ENCODE results near the gene UGP2. TPM values are rescaled to one million over a fixed set of nuclear protein-coding genes. Genes with fewer than 3 reads are reported as not detected.

The UGP2 gene
- total RNA-seq, 2 donors from 2014 or later, result 97.2 to 100 TPM

- Mint-ChIP-seq H3K9me3 (peaks cover 5 to 15% of the 10 kb centered on the region in 2 donors), H3K27ac (no peak overlapping the region), H3K36me3 (peaks cover under 1 to 50% of the 10 kb centered on the region in 2 donors)
- ATAC-seq, result peak; percentile 40 to 43
- DNase-seq (ENCODE audit: low spot score in 2 of 2), result no peak
Measured at GRCh38 chr2:63850649-63851048, 9.0 kb downstream of the UGP2 start.

GRCh38 chr2:63851691-63852311 lies 10.1 kb downstream of the UGP2 start:
- ATAC-seq, result no peak
- Mint-ChIP-seq H3K36me3 (peaks cover 6 to 51% of the 10 kb centered on the region in 2 donors), H3K27ac (no peak overlapping the region), H3K9me3 (peaks cover 5 to 15% of the 10 kb centered on the region in 2 donors)
- DNase-seq (ENCODE audit: low spot score in 2 of 2), result no peak

GRCh38 chr2:63853527-63854310 lies 12.0 kb downstream of the UGP2 start:
- H3K36me3 Mint-ChIP-seq, result peaks cover 6 to 50% of the 10 kb centered on the region in 2 donors
- ATAC-seq (no peak), DNase-seq (ENCODE audit: low spot score in 2 of 2) (no peak)
- peaks cover 0 to 6% of the 10 kb centered on the region in 2 donors for H3K9me3 Mint-ChIP-seq
- H3K27ac Mint-ChIP-seq, result peak overlapping the region in 1 of 2 donors; percentile 3

GRCh38 chr2:63855418-63856302 lies 14.0 kb downstream of the UGP2 start:
- Mint-ChIP-seq H3K9me3 (peaks cover 0 to 6% of the 10 kb centered on the region in 2 donors), H3K36me3 (peaks cover 6 to 45% of the 10 kb centered on the region in 2 donors), H3K27ac (peak overlapping the region; percentile 82 to 91)
- ATAC-seq (no peak), DNase-seq (ENCODE audit: low spot score in 2 of 2) (no peak)

DNA sequence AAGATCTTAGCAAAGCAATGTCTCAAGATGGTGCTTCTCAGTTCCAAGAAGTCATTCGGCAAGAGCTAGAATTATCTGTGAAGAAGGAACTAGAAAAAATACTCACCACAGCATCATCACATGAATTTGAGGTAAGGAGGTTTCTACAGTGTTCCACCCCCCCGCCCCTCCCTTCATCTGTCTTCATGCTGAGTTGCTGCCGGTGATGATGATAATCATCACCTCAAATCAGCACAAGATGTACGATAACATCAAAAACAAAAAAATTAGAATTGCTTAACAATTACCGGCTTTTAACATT lies 14.6 kb downstream of the UGP2 start:
- DNase-seq (ENCODE audit: low spot score in 2 of 2), result no peak
- peak; percentile 83 to 89 for ATAC-seq
- Mint-ChIP-seq H3K36me3 (peaks cover 6 to 42% of the 10 kb centered on the region in 2 donors), H3K9me3 (peaks cover 0 to 6% of the 10 kb centered on the region in 2 donors), H3K27ac (peak overlapping the region; percentile 78 to 91)

GRCh38 chr2:63858291-63858690 lies 16.6 kb downstream of the UGP2 start:
- DNase-seq (ENCODE audit: low spot score in 2 of 2) (no peak), ATAC-seq (no peak)
- H3K27ac Mint-ChIP-seq, result no peak overlapping the region
- H3K9me3 Mint-ChIP-seq, result no peaks in the 10 kb centered on the region
- peaks cover 6 to 32% of the 10 kb centered on the region in 2 donors for H3K36me3 Mint-ChIP-seq

GRCh38 chr2:63861220-63861822 lies 19.6 kb downstream of the UGP2 start:
- H3K27ac Mint-ChIP-seq, result no peak overlapping the region
- peaks cover 0 to 26% of the 10 kb centered on the region in 2 donors for H3K36me3 Mint-ChIP-seq
- H3K9me3 Mint-ChIP-seq, result no peaks in the 10 kb centered on the region
- ATAC-seq (peak; percentile 30 to 34), DNase-seq (ENCODE audit: low spot score in 2 of 2) (peak in 1 of 2 donors; percentile 43)

- no peak for DNase-seq (ENCODE audit: low spot score in 2 of 2)
- Mint-ChIP-seq H3K27ac (peak overlapping the region in 1 of 2 donors; percentile 80), H3K9me3 (no peaks in the 10 kb centered on the region), H3K36me3 (peaks cover 0 to 20% of the 10 kb centered on the region in 2 donors)
- peak; percentile 87 to 89 for ATAC-seq
Measured at GRCh38 chr2:63862806-63863205, 21.1 kb downstream of the UGP2 start.

GRCh38 chr2:63863707-63864106 lies 22.0 kb downstream of the UGP2 start:
- ATAC-seq, result no peak
- H3K36me3 Mint-ChIP-seq, result peaks cover 0 to 19% of the 10 kb centered on the region in 2 donors
- no peaks in the 10 kb centered on the region for H3K9me3 Mint-ChIP-seq
- peak overlapping the region in 1 of 2 donors; percentile 80 for H3K27ac Mint-ChIP-seq
- DNase-seq (ENCODE audit: low spot score in 2 of 2), result no peak

- DNase-seq (ENCODE audit: low spot score in 2 of 2), result no peak
- Mint-ChIP-seq H3K36me3 (peaks cover 0 to 19% of the 10 kb centered on the region in 2 donors), H3K9me3 (no peaks in the 10 kb centered on the region), H3K27ac (no peak overlapping the region)
- no peak for ATAC-seq
Measured at GRCh38 chr2:63865159-63865799, 23.6 kb downstream of the UGP2 start.

DNA sequence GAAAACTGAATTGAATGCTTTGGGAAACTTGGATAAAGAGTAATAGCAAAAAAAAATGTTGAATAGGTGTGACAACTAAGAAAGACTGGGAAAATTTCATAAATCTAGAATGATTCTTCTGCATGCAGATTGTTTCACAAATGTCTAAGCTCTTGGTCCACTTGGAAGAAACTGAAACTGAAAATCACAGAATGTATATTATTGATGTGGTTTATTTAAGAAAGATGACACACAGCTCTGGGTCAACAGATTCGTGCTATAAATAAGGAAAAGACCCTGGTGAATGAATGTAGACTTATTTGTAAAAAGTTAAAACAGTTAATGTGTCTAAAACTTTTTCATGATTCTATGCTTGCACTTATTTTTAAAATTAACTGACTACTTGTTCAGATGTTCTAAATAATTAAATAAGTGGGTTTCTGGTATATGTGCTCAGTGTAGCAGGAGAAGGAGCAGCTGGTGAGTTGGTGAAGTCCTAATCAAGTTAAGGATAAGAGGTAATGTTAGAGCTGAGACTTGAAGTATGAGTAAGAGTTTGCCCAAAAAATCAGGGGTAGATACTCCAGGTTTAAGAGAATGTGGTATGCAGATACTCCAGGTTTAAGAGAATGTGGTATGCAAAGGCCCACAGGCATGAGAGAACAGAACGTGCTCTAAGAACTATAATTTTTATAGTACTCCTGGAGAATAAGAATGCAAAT lies 24.5 kb downstream of the UGP2 start:
- DNase-seq (ENCODE audit: low spot score in 2 of 2), result no peak
- no peaks in the 10 kb centered on the region for H3K9me3 Mint-ChIP-seq
- peaks cover 0 to 21% of the 10 kb centered on the region in 2 donors for H3K36me3 Mint-ChIP-seq
- peak overlapping the region in 1 of 2 donors; percentile 33 for H3K27ac Mint-ChIP-seq
- ATAC-seq, result peak in 1 of 2 donors; percentile 54

GRCh38 chr2:63870679-63871078 lies 29.0 kb downstream of the UGP2 start:
- peaks cover 14 to 59% of the 10 kb centered on the region in 2 donors for H3K36me3 Mint-ChIP-seq
- H3K27ac Mint-ChIP-seq, result no peak overlapping the region
- ATAC-seq (no peak), DNase-seq (ENCODE audit: low spot score in 2 of 2) (no peak)
- H3K9me3 Mint-ChIP-seq, result peaks cover 3 to 6% of the 10 kb centered on the region in 2 donors

- ATAC-seq (no peak), DNase-seq (ENCODE audit: low spot score in 2 of 2) (no peak)
- peaks cover 3 to 6% of the 10 kb centered on the region in 2 donors for H3K9me3 Mint-ChIP-seq
- peaks cover 14 to 64% of the 10 kb centered on the region in 2 donors for H3K36me3 Mint-ChIP-seq
- peak overlapping the region in 1 of 2 donors; percentile 68 for H3K27ac Mint-ChIP-seq
Measured at GRCh38 chr2:63871864-63872263, 30.2 kb downstream of the UGP2 start.

GRCh38 chr2:63872571-63873328 lies 31.1 kb downstream of the UGP2 start:
- peaks cover 14 to 70% of the 10 kb centered on the region in 2 donors for H3K36me3 Mint-ChIP-seq
- no peak for ATAC-seq
- H3K27ac Mint-ChIP-seq, result peak overlapping the region in 1 of 2 donors; percentile 21
- H3K9me3 Mint-ChIP-seq, result peaks cover 3 to 6% of the 10 kb centered on the region in 2 donors
- no peak for DNase-seq (ENCODE audit: low spot score in 2 of 2)
